H9 (cell line): ENCODE measurements around the gene SAFB. TPM values are rescaled to one million over a fixed set of nuclear protein-coding genes. Genes with fewer than 3 reads are reported as not detected.
A peak's percentile ranks its signal among the peaks of the same experiment; 100 is the strongest.

Experiments used
- DNase-seq: peaks from one replicate; pipeline ENCODE4 v3.0.0-alpha.2; 2017
- H2AFZ ChIP-seq: one replicate; pipeline ENCODE4 v1.6.1; 2013; ENCODE audit warnings: mild to moderate bottlenecking, low read length, control low read depth, moderate library complexity
- H2AK5ac ChIP-seq: 2 replicates; pipeline ENCODE4 v1.6.1; 2013; ENCODE audit warnings: low read length, control low read depth, mixed read lengths; ENCODE audit not compliant: insufficient read length
- H2BK120ac ChIP-seq: one replicate; pipeline ENCODE4 v1.6.1; 2013; ENCODE audit warnings: low read depth, mild to moderate bottlenecking, low read length, control low read depth, inconsistent platforms; ENCODE audit not compliant: poor library complexity, severe bottlenecking
- H2BK12ac ChIP-seq: 2 replicates; pipeline ENCODE4 v1.6.1; 2013; ENCODE audit warnings: low read length, control low read depth, mixed read lengths, low read depth; ENCODE audit not compliant: insufficient read length
- H2BK15ac ChIP-seq: 2 replicates; pipeline ENCODE4 v1.6.1; 2013; ENCODE audit warnings: low read depth, low read length, control low read depth
- H2BK20ac ChIP-seq: one replicate; pipeline ENCODE4 v1.6.1; 2013; ENCODE audit warnings: low read depth, mild to moderate bottlenecking, low read length, control low read depth, inconsistent platforms; ENCODE audit not compliant: poor library complexity, severe bottlenecking
- H2BK5ac ChIP-seq: 2 replicates; pipeline ENCODE4 v1.6.1; 2013; ENCODE audit warnings: low read length, control low read depth, mixed read lengths; ENCODE audit not compliant: insufficient read length
- H3K14ac ChIP-seq: 2 replicates; pipeline ENCODE4 v1.6.1; 2013; ENCODE audit warnings: low read length, control low read depth; ENCODE audit not compliant: insufficient read depth
- H3K18ac ChIP-seq: 2 replicates; pipeline ENCODE4 v1.6.1; 2013; ENCODE audit warnings: low read depth, mild to moderate bottlenecking, mixed read lengths, low read length, control low read depth; ENCODE audit not compliant: insufficient read length
- H3K23ac ChIP-seq: 2 replicates; pipeline ENCODE4 v1.6.1; 2013; ENCODE audit warnings: low read length, control low read depth, mixed read lengths, low read depth; ENCODE audit not compliant: insufficient read length
- H3K23me2 ChIP-seq: 2 replicates; pipeline ENCODE4 v1.6.1; 2013; ENCODE audit warnings: low read depth, mild to moderate bottlenecking, mixed read lengths, low read length, control low read depth; ENCODE audit not compliant: insufficient read length, poor library complexity, severe bottlenecking
- H3K27ac ChIP-seq: 2 replicates; pipeline ENCODE4 v1.5.1; 2013; ENCODE audit warnings: low read length, control low read depth, mixed read lengths, low read depth; ENCODE audit not compliant: insufficient read length
- H3K27me3 ChIP-seq: 2 replicates; pipeline ENCODE4 v1.6.1; 2013; ENCODE audit warnings: low read length, control low read depth, inconsistent platforms; ENCODE audit not compliant: insufficient read depth
- H3K4ac ChIP-seq: 2 replicates; pipeline ENCODE4 v1.6.1; 2013; ENCODE audit warnings: low read depth, mild to moderate bottlenecking, control low read depth, inconsistent platforms, low read length, moderate library complexity
- H3K4me1 ChIP-seq: 2 replicates; pipeline ENCODE4 v1.6.1; 2013; ENCODE audit warnings: low read length, control low read depth, inconsistent platforms; ENCODE audit not compliant: insufficient read depth
- H3K4me2 ChIP-seq: 2 replicates; pipeline ENCODE4 v1.6.1; 2013; ENCODE audit warnings: low read length, control low read depth, mixed read lengths; ENCODE audit not compliant: insufficient read length, insufficient read depth
- H3K56ac ChIP-seq: 2 replicates; pipeline ENCODE4 v1.6.1; 2013; ENCODE audit warnings: low read depth, mild to moderate bottlenecking, mixed read lengths, low read length, control low read depth; ENCODE audit not compliant: insufficient read length
- H3K79me1 ChIP-seq: 2 replicates; pipeline ENCODE4 v1.6.1; 2013; ENCODE audit warnings: low read depth, mild to moderate bottlenecking, moderate library complexity, low read length, control low read depth, inconsistent platforms; ENCODE audit not compliant: insufficient read depth, poor library complexity, severe bottlenecking
- H3K79me2 ChIP-seq: 2 replicates; pipeline ENCODE4 v1.6.1; 2013; ENCODE audit warnings: low read length, control low read depth, inconsistent platforms; ENCODE audit not compliant: insufficient read depth
- H3K9ac ChIP-seq: 2 replicates; pipeline ENCODE4 v1.6.1; 2013; ENCODE audit warnings: low read length, control low read depth, mixed read lengths; ENCODE audit not compliant: insufficient read length; ENCODE audit errors: extremely low read depth
- H3K9me3 ChIP-seq: one replicate; pipeline ENCODE4 v1.6.1; 2013; ENCODE audit warnings: low read depth, low read length, inconsistent platforms; ENCODE audit not compliant: control insufficient read depth
- H3T11ph ChIP-seq: one replicate; pipeline ENCODE4 v1.6.1; 2013; ENCODE audit warnings: mild to moderate bottlenecking, low read length, control low read depth, inconsistent platforms
- H4K20me1 ChIP-seq: one replicate; pipeline ENCODE4 v1.6.1; 2013; ENCODE audit not compliant: control insufficient read depth, insufficient read length, insufficient read depth
- H4K5ac ChIP-seq: 2 replicates; pipeline ENCODE4 v1.6.1; 2013; ENCODE audit warnings: low read depth, mild to moderate bottlenecking, mixed read lengths, low read length, control low read depth; ENCODE audit not compliant: insufficient read length
- H4K8ac ChIP-seq: replicated peaks from 2 replicates; pipeline ENCODE4 v1.6.1; 2013; ENCODE audit warnings: low read length, control low read depth, mixed read lengths, low read depth; ENCODE audit not compliant: insufficient read length
- H4K91ac ChIP-seq: 2 replicates; pipeline ENCODE4 v1.6.1; 2013; ENCODE audit warnings: low read depth, mild to moderate bottlenecking, moderate library complexity, mixed read lengths, low read length, control low read depth; ENCODE audit not compliant: insufficient read length
- H3K27ac Mint-ChIP-seq, 3 experiments: 2 replicates in 2 of 3; 3 replicates in 1 of 3; pipeline ENCODE4 v1.8.0; 2020 to 2021; ENCODE audit warnings: mixed read lengths in 3 of 3, mild to moderate bottlenecking in 1 of 3, moderate library complexity in 1 of 3
- H3K27me3 Mint-ChIP-seq: 2 replicates; pipeline ENCODE4 v1.8.0; 2021; ENCODE audit warnings: low read depth, mild to moderate bottlenecking, moderate library complexity, mixed read lengths
- H3K36me3 Mint-ChIP-seq, 3 experiments: 2 replicates in 2 of 3; 3 replicates in 1 of 3; pipeline ENCODE4 v1.8.0; 2020 to 2021; ENCODE audit warnings: low read depth in 3 of 3, mixed read lengths in 3 of 3; ENCODE audit not compliant: insufficient read depth in 1 of 3
- H3K4me1 Mint-ChIP-seq, 2 experiments: 2 replicates each; pipeline ENCODE4 v1.8.0; 2020; ENCODE audit warnings: mixed read lengths in 2 of 2
- H3K4me3 Mint-ChIP-seq, 2 experiments: 2 replicates in 1 of 2; 3 replicates in 1 of 2; pipeline ENCODE4 v1.8.0; 2020 to 2021; ENCODE audit warnings: mild to moderate bottlenecking in 2 of 2, mixed read lengths in 2 of 2, moderate library complexity in 1 of 2
- H3K9me3 Mint-ChIP-seq, 2 experiments: 2 replicates in 1 of 2; 3 replicates in 1 of 2; pipeline ENCODE4 v1.8.0; 2020; ENCODE audit warnings: mild to moderate bottlenecking in 2 of 2, mixed read lengths in 2 of 2, moderate library complexity in 1 of 2
- CTCF ChIP-seq: fragments of 200-600 bp; sonication (generic); conservative IDR thresholded peaks from 3 replicates; pipeline ENCODE4 v1.8.0; 2021; ENCODE audit warnings: antibody characterized with exemption, mild to moderate bottlenecking
- WGBS: extraction: QIAGEN DNeasy Blood & Tissue Kit; methylation state at CpG from one replicate; pipeline ENCODE4 v1.1.7; 2013; ENCODE audit warnings: missing lambda C conversion rate, low lambda C conversion rate, mixed read lengths; ENCODE audit not compliant: insufficient read length; ENCODE audit errors: extremely low coverage; 5-methylcytosine and 5-hydroxymethylcytosine counted together
- total RNA-seq: library from RNA; stranded (reverse); gene quantifications from 2 replicates; pipeline ENCODE4 v1.2.1, GENCODE V29; 2021

The SAFB gene
- total RNA-seq, 1 experiment from 2014 or later, result 110 TPM

GRCh38 chr19:5594521-5594950 lies 28.3 kb upstream of the SAFB start:
- peak overlapping the region in 2 of 3 experiments; percentile 57 to 68; a peak in 1 of 7 replicates for H3K27ac Mint-ChIP-seq
- no peak overlapping the region for H2AK5ac ChIP-seq

More at GRCh38 chr19:5594521-5594950, 28.3 kb upstream of the SAFB start:
- H3K9ac ChIP-seq, result no peak overlapping the region
- H3K4me1 Mint-ChIP-seq, result peaks cover 0 to 3% of the 10 kb centered on the region in 2 experiments; a peak in 1 of 4 replicates
- H2BK20ac ChIP-seq, result no peak overlapping the region
- peaks cover 5% of the 10 kb centered on the region for H3K79me1 ChIP-seq
- no peak overlapping the region for H2BK15ac ChIP-seq
- no peaks in the 10 kb centered on the region for H3K79me2 ChIP-seq
- H3K4ac ChIP-seq, result no peak overlapping the region
- H3K9me3 Mint-ChIP-seq, result no peaks in the 10 kb centered on the region; a peak in 1 of 5 replicates
- no peak overlapping the region for H3K14ac ChIP-seq
- H4K20me1 ChIP-seq, result no peaks in the 10 kb centered on the region
- no CpG with 5 or more reads among the region's 7 CpGs for WGBS
- H3K23me2 ChIP-seq, result no peaks in the 10 kb centered on the region
- no peak overlapping the region for H2BK12ac ChIP-seq
- no peak overlapping the region for H3K27ac ChIP-seq
- no peak overlapping the region for H4K91ac ChIP-seq
- H4K8ac ChIP-seq, result no peak overlapping the region
- no peak overlapping the region for H4K5ac ChIP-seq
- no peak overlapping the region for H3K18ac ChIP-seq
- H3K4me1 ChIP-seq, result no peaks in the 10 kb centered on the region
- no peak overlapping the region for H3T11ph ChIP-seq
- H3K27me3 ChIP-seq, result no peaks in the 10 kb centered on the region; the same call in 1 of the 2 replicates
- H3K4me3 Mint-ChIP-seq, result no peak overlapping the region
- no peak overlapping the region for H2AFZ ChIP-seq
- H3K27me3 Mint-ChIP-seq, result no peaks in the 10 kb centered on the region
- no peak overlapping the region for H2BK5ac ChIP-seq
- no peak overlapping the region for H3K23ac ChIP-seq
- no peak overlapping the region for H3K4me2 ChIP-seq
- DNase-seq, result no peak
- H3K56ac ChIP-seq, result no peak overlapping the region
- H2BK120ac ChIP-seq, result no peak overlapping the region
- no peak for TF ChIP-seq CTCF
- peaks cover 38 to 90% (median 78%) of the 10 kb centered on the region in 3 experiments for H3K36me3 Mint-ChIP-seq
- no peaks in the 10 kb centered on the region for H3K9me3 ChIP-seq
